K562 (cell line): Measurements from ENCODE around the gene OR11A1. TPM values are rescaled to one million over a fixed set of nuclear protein-coding genes. Genes with fewer than 3 reads are reported as not detected.

ENCODE experiments used
- ATAC-seq: fragments of 200-7000 bp; cut with Tn5 transposase; 3 replicates; pipeline ENCODE4 v1.9.1; 2020; ENCODE audit warnings: moderate library complexity
- BruUV-seq: library from RNA; stranded (reverse); fragments of 400-500 nt; replicated peaks from 2 replicates; lab custom pipeline; 2021; lab: Mats Ljungman, UMichigan
- CTCF ChIA-PET: fragments of 300-600 bp; formaldehyde crosslinking; extraction: SDS; loops from one replicate; lab custom pipeline; 2021; ENCODE audit warnings: low intra/inter-chr PET ratio; lab: Yijun Ruan, JAX
- POLR2A ChIA-PET: fragments of 300-600, 350-650 bp; sonication (Branson Sonifier 250); formaldehyde crosslinking; extraction: SDS; loops from one replicate; lab custom pipeline; 2021; ENCODE audit warnings: antibody characterized with exemption, inconsistent platforms; lab: Yijun Ruan, JAX
- DNase-seq, 4 experiments: peaks; one replicate each; pipeline versions ENCODE4 v3.0.0 to v3.0.0-alpha.2; 2011 to 2018; ENCODE audit warnings: low spot score in 3 of 4, mixed read lengths in 3 of 4; ENCODE audit errors: extremely low read depth in 1 of 4
- FAIRE-seq: peaks from 2 replicates; lab custom pipeline; 2011; peaks lifted over from hg19 to GRCh38; lab: Jason Lieb, UNC
- H2AFZ ChIP-seq: 2 replicates; pipeline ENCODE4 v1.6.0; 2011; ENCODE audit warnings: low read depth, low read length, control low read depth, inconsistent platforms
- H3K27ac ChIP-seq: fragments of 200-600 bp; 3 replicates; pipeline ENCODE4 v1.8.0; 2011; ENCODE audit warnings: low read depth, mild to moderate bottlenecking, control low read depth, inconsistent platforms, low read length, moderate library complexity, mixed read lengths; ENCODE audit errors: extremely low read depth
- H3K27me3 ChIP-seq, 2 experiments: fragments of 300-600 bp in 1 of 2; 2 replicates in 1 of 2; 3 replicates in 1 of 2; pipeline versions ENCODE4 v1.6.0 to v1.8.0; 2011; ENCODE audit warnings: inconsistent platforms in 2 of 2, low read length in 2 of 2, mild to moderate bottlenecking in 1 of 2, mixed read lengths in 1 of 2, moderate library complexity in 1 of 2; ENCODE audit not compliant: control insufficient read depth in 2 of 2, insufficient read depth in 2 of 2
- H3K36me3 ChIP-seq: fragments of 300-600 bp; 3 replicates; pipeline ENCODE4 v1.8.0; 2011; ENCODE audit warnings: mild to moderate bottlenecking, low read length, inconsistent platforms; ENCODE audit not compliant: control insufficient read depth, insufficient read depth
- H3K4me1 ChIP-seq, 2 experiments: fragments of 200-600 bp in 1 of 2; replicated peaks in 1 of 2; 2 replicates in 1 of 2; 3 replicates in 1 of 2; pipeline versions ENCODE4 v1.5.1 to v1.8.0; 2011; ENCODE audit warnings: inconsistent platforms in 2 of 2, low read length in 2 of 2, mild to moderate bottlenecking in 1 of 2, mixed read lengths in 1 of 2, moderate library complexity in 1 of 2; ENCODE audit not compliant: control insufficient read depth in 2 of 2, insufficient read depth in 2 of 2
- H3K4me2 ChIP-seq: 2 replicates; pipeline ENCODE4 v1.6.1; 2011; ENCODE audit warnings: low read length, control low read depth, inconsistent platforms, mixed read lengths; ENCODE audit not compliant: insufficient read depth
- H3K4me3 ChIP-seq: fragments of 200-600 bp; sonication (generic), shearing (Covaris generic); 2 replicates; pipeline ENCODE4 v1.5.1; 2016; ENCODE audit warnings: control low read depth, inconsistent platforms
- H3K79me2 ChIP-seq: fragments of 200-600 bp; 3 replicates; pipeline ENCODE4 v1.8.0; 2011; ENCODE audit warnings: low read length, inconsistent platforms; ENCODE audit not compliant: control insufficient read depth, insufficient read depth
- H3K9ac ChIP-seq, 2 experiments: 2 replicates each; pipeline versions ENCODE4 v1.6.0 to v1.6.1; 2011; ENCODE audit warnings: low read depth in 2 of 2, low read length in 2 of 2, control low read depth in 1 of 2, inconsistent platforms in 1 of 2, mild to moderate bottlenecking in 1 of 2, mixed read lengths in 1 of 2; ENCODE audit not compliant: insufficient read depth in 1 of 2
- H3K9me1 ChIP-seq: one replicate; pipeline ENCODE4 v1.6.0; 2011; ENCODE audit warnings: inconsistent platforms, mild to moderate bottlenecking, low read length, moderate library complexity; ENCODE audit not compliant: control insufficient read depth, insufficient read depth
- H3K9me3 ChIP-seq: replicated peaks from 2 replicates; pipeline ENCODE4 v1.5.1; 2011; ENCODE audit warnings: low read depth, low read length, inconsistent platforms; ENCODE audit not compliant: control insufficient read depth, insufficient read depth
- H4K20me1 ChIP-seq: replicated peaks from 2 replicates; pipeline ENCODE4 v1.6.1; 2011; ENCODE audit warnings: low read length, inconsistent platforms, mixed read lengths; ENCODE audit not compliant: control insufficient read depth, insufficient read depth
- AFF1 ChIP-seq, 2 experiments: fragments of 450-650 bp; IDR thresholded peaks; 2 replicates each; pipeline ENCODE4 v1.6.1; 2018; ENCODE audit warnings: mild to moderate bottlenecking in 2 of 2, low read depth in 1 of 2; ENCODE audit not compliant: partially characterized antibody in 2 of 2
- EP400 ChIP-seq: fragments of 450-650 bp; IDR thresholded peaks from 2 replicates; pipeline ENCODE4 v1.6.1; 2017; ENCODE audit warnings: antibody characterized with exemption, mild to moderate bottlenecking, moderate library complexity
- FOS ChIP-seq: IDR thresholded peaks from 3 replicates; pipeline ENCODE4 v1.6.1; 2011; ENCODE audit not compliant: insufficient read length; ENCODE audit errors: extremely low read depth
- FOXJ2 ChIP-seq: fragments of 200-800 bp; sonication (Bioruptor generic); IDR thresholded peaks from 2 replicates; pipeline ENCODE4 v1.6.1; 2016; ENCODE audit warnings: missing genetic modification characterization, missing compliant biosample characterization
- HLTF ChIP-seq: fragments of 450-650 bp; IDR thresholded peaks from 2 replicates; pipeline ENCODE4 v1.6.1; 2016
- HOXB6 ChIP-seq: fragments of 250-450 bp; sonication (Bioruptor Pico); IDR thresholded peaks from 2 replicates; pipeline ENCODE4 v1.5.1; 2022; ENCODE audit warnings: mild to moderate bottlenecking, borderline replicate concordance
- MYBL2 ChIP-seq, 2 experiments: fragments of 450-650 bp in 1 of 2; sonication (generic) in 1 of 2; formaldehyde crosslinking in 1 of 2; IDR thresholded peaks; 2 replicates each; pipeline versions ENCODE4 v1.6.1 to v1.8.1; 2017 to 2022; ENCODE audit warnings: borderline replicate concordance in 1 of 2, inconsistent platforms in 1 of 2, low read depth in 1 of 2, mild to moderate bottlenecking in 1 of 2, missing genetic modification reagents in 1 of 2, moderate library complexity in 1 of 2
- NR2C2 ChIP-seq, 2 experiments: fragments of 200-800 bp in 1 of 2; sonication (Bioruptor generic) in 1 of 2; sonication (generic) in 1 of 2; formaldehyde crosslinking in 1 of 2; IDR thresholded peaks; 2 replicates each; pipeline versions ENCODE4 v1.6.1 to v1.8.0; 2016 to 2022; ENCODE audit warnings: mild to moderate bottlenecking in 1 of 2, missing compliant biosample characterization in 1 of 2, missing genetic modification characterization in 1 of 2, missing genetic modification reagents in 1 of 2
- SNIP1 ChIP-seq: fragments of 450-650 bp; IDR thresholded peaks from 2 replicates; pipeline ENCODE4 v1.7.1; 2017; ENCODE audit warnings: low read depth, mild to moderate bottlenecking
- ZNF408 ChIP-seq: fragments of 250-450 bp; sonication (Bioruptor Pico); IDR thresholded peaks from 2 replicates; pipeline ENCODE4 v1.4.0; 2020; ENCODE audit warnings: low read depth, mild to moderate bottlenecking, moderate library complexity
- WGBS: fragments of 100-300 bp; shearing (Covaris generic); methylation state at CpG from one replicate; pipeline ENCODE4 v1.1.6; 2016; ENCODE audit warnings: low coverage, mixed read lengths; ENCODE audit not compliant: insufficient coverage; ENCODE audit errors: missing lambda C conversion rate; 5-methylcytosine and 5-hydroxymethylcytosine counted together
- in situ Hi-C: fragments of 300-500 bp; cut with MboI; formaldehyde crosslinking; loops from 4 replicates; pipeline ENCODE4 v1.15.0; 2018; ENCODE audit warnings: inconsistent platforms, mixed read lengths
- intact Hi-C: fragments of 100-400 bp; cut with micrococcal nuclease; formaldehyde crosslinking; loops from 2 replicates; pipeline ENCODE4 v1.14.2; 2022
- polyA plus RNA-seq, 8 experiments: library from polyadenylated mRNA; depleted of rRNA in 4 of 8; stranded (reverse) in 5 of 8; unstranded in 3 of 8; fragments of >200 nt; fragmentation: Nextera tagmentation in 2 of 8; fragmentation: Illumina TruSeq in 1 of 8; extraction: Ambion mirVana in 2 of 8; extraction: Trizol in 1 of 8; gene quantifications; 2 replicates each; pipeline versions ENCODE4 v1.2.1 to v1.2.3, GENCODE V29; 2011 to 2014; ENCODE audit warnings: inconsistent platforms in 1 of 8, missing spikeins in 1 of 8
- total RNA-seq, 7 experiments: library from RNA; depleted of rRNA in 6 of 7; stranded (reverse); fragments of >200 nt in 6 of 7; fragmentation: Illumina TruSeq in 2 of 7; extraction: Trizol in 2 of 7; gene quantifications; 2 replicates each; pipeline versions ENCODE4 v1.2.1 to v1.2.3, GENCODE V29; 2011 to 2021; ENCODE audit warnings: low replicate concordance in 1 of 7
- TF ChIP-seq, protein P1 (sequence below): sonication (generic); formaldehyde crosslinking; IDR thresholded peaks from 2 replicates; pipeline ENCODE4 v1.5.0; 2020; ENCODE audit warnings: missing genetic modification reagents

Gene OR11A1
- total and polyA plus RNA-seq, 9 of the 15 experiments (the other 6 are each of a cell fraction or from before 2014, with no cell fraction given), result not detected

- Histone ChIP-seq H3K9me1 (no peaks in the 10 kb centered on the region), H3K27me3 (peaks cover 2 to 27% of the 10 kb centered on the region in 2 experiments; a peak in 3 of 5 replicates), H3K4me1 (no peaks in the 10 kb centered on the region; a peak in 3 of 5 replicates), H4K20me1 (no peaks in the 10 kb centered on the region), H3K9me3 (no peaks in the 10 kb centered on the region), H3K9ac (no peak overlapping the region), H3K4me3 (no peak overlapping the region), H3K79me2 (no peaks in the 10 kb centered on the region), H3K36me3 (no peaks in the 10 kb centered on the region), H2AFZ (no peak overlapping the region), H3K4me2 (no peak overlapping the region), H3K27ac (no peak overlapping the region)
- ChIA-PET POLR2A (interaction anchor here (0.8 to 1.1 kb wide), 2 partner anchors 103 to 150 kb away, joined by 3 read pairs; no protein-coding TSS in a partner anchor), CTCF (no interaction called here)
- intact Hi-C loops, result no loop called here
- in situ Hi-C loops, result no loop called here
- DNase-seq, result no peak
- no TSS peak for BruUV-seq
- no peak for TF ChIP-seq FOXJ2 (tag)
- no peak for TF ChIP-seq NR2C2 (CRISPR knock-in tag; IDR thresholded peaks at IDR 0.05)
- peak; percentile 38; the same call in 1 of the 2 replicates for TF ChIP-seq NR2C2 (tag; IDR thresholded peaks at IDR 0.05)
- no peak for TF ChIP-seq EP400
- no peak for FAIRE-seq
- no peak for ATAC-seq
- 8% methylated on average over 2 of the region's 2 CpGs for WGBS
Measured at GRCh38 chr6:29474996-29475395, 18.1 kb upstream of the OR11A1 start.

DNA sequence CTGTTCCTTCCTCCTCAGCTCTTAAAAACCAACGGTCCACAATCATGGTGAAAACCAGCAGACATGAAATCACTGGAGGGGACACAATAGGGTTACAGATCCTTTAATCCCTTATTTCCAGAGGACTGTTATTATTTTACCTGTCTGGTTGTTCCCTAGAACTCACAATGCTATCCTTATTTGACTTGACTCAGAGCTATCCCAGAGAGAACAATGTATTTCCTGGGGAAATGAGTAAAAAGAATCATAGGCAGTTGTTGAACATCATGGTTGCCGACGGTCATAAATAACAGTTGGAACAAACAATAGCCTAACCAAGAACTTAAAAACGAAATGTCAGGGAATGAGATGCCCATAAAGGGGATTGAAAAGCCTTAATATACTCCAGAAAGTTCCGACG lies 9.4 kb upstream of the OR11A1 start:
- WGBS, result 0% methylated on average over 6 of the region's 6 CpGs
- in situ Hi-C loops, result no loop called here
- DNase-seq (no peak), FAIRE-seq (no peak), ATAC-seq (no peak)
- Histone ChIP-seq H3K27ac (no peak overlapping the region), H2AFZ (no peak overlapping the region), H3K9me3 (no peaks in the 10 kb centered on the region), H3K4me2 (no peak overlapping the region), H3K79me2 (no peaks in the 10 kb centered on the region), H3K27me3 (peaks cover 0 to 2% of the 10 kb centered on the region in 2 experiments; a peak in 1 of 5 replicates), H3K36me3 (no peaks in the 10 kb centered on the region), H3K9ac (no peak overlapping the region), H3K4me3 (no peak overlapping the region), H4K20me1 (no peaks in the 10 kb centered on the region), H3K4me1 (no peaks in the 10 kb centered on the region), H3K9me1 (no peaks in the 10 kb centered on the region)
- ChIA-PET POLR2A (no interaction called here), CTCF (no interaction called here)
- no TSS peak for BruUV-seq
- intact Hi-C loops, result no loop called here
- TF ChIP-seq, protein P1, sequence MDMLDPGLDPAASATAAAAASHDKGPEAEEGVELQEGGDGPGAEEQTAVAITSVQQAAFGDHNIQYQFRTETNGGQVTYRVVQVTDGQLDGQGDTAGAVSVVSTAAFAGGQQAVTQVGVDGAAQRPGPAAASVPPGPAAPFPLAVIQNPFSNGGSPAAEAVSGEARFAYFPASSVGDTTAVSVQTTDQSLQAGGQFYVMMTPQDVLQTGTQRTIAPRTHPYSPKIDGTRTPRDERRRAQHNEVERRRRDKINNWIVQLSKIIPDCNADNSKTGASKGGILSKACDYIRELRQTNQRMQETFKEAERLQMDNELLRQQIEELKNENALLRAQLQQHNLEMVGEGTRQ (CRISPR knock-in tag), result no peak
- TF ChIP-seq AFF1 (IDR thresholded peaks at IDR 0.05; ENCODE audit: low read depth in 1 of 2, partially characterized antibody in 2 of 2), result no peak
- no peak for TF ChIP-seq FOS
- no peak for TF ChIP-seq ZNF408 (CRISPR knock-in tag)
- TF ChIP-seq MYBL2 (IDR thresholded peaks at IDR 0.05; ENCODE audit: low read depth), result no peak
- no peak for TF ChIP-seq MYBL2 (CRISPR knock-in tag; IDR thresholded peaks at IDR 0.05; ENCODE audit: borderline replicate concordance)
- TF ChIP-seq SNIP1, result no peak
- TF ChIP-seq HLTF, result no peak
- TF ChIP-seq HOXB6 (CRISPR knock-in tag), result no peak
